Measurements from ENCODE around the gene GTF2F1.

- TF ChIP-seq CTCF (IDR thresholded peaks at IDR 0.05; ENCODE audit: low read length) = no peak
- TF ChIP-seq EZH2 (IDR thresholded peaks at IDR 0.05; ENCODE audit: borderline replicate concordance, low read length) = no peak
Measured at GRCh38 chr19:6357174-6357573, 35.8 kb downstream of the GTF2F1 start.

All from OCI-LY1 (cell line).